ENCODE results near the gene MAPRE2. TPM values are rescaled to one million over a fixed set of nuclear protein-coding genes. Genes with fewer than 3 reads are reported as not detected.

The MAPRE2 gene
- total and polyA plus RNA-seq, 2 of the 13 experiments (the other 11 are each of a cell fraction or from before 2014, with no cell fraction given) = 34.5 to 67.9 TPM

- H3K9me3 ChIP-seq (ENCODE audit: low read length) = no peaks in the 10 kb centered on the region
- in situ Hi-C loops (cut with HindIII; ENCODE audit: extremely low pct_ligation_motif_present, low pct_unique_long_range_greater_than_20kb) = no loop called here
- POLR2A ChIA-PET = interaction anchor here (0.9 kb wide), 1 partner anchor 8 kb away, joined by 3 read pairs; the partner anchor contains the start of gene MAPRE2
Measured at GRCh38 chr18:35049111-35050027, 8.2 kb downstream of the MAPRE2 start.

More at GRCh38 chr18:35049111-35050027, 8.2 kb downstream of the MAPRE2 start:
- intact Hi-C loops (cut with micrococcal nuclease; ENCODE audit: unreplicated experiment) = loop anchor here (10.0 kb wide), 2 partner anchors 95 to 135 kb away; no protein-coding TSS in a partner anchor
- Histone ChIP-seq H3K79me2 (ENCODE audit: insufficient read depth, low read length) (peaks cover 83% of the 10 kb centered on the region), H3K4me3 (replicated peaks in 1 of 3; ENCODE audit: insufficient read depth in 1 of 3, low read depth in 2 of 3, low read length in 3 of 3) (no peak overlapping the region), H3K4me1 (ENCODE audit: insufficient read depth, low read length) (peaks cover 48% of the 10 kb centered on the region), H4K20me1 (ENCODE audit: insufficient read depth, low read length) (peaks cover 4% of the 10 kb centered on the region; the same call in 1 of the 2 replicates), H3K36me3 (replicated peaks in 1 of 2; ENCODE audit: control insufficient read depth in 1 of 2, insufficient read depth in 2 of 2, low read length in 2 of 2) (peaks cover 0 to 3% of the 10 kb centered on the region in 2 experiments; a peak in 1 of 5 replicates), H3K9ac (ENCODE audit: insufficient read depth, low read depth, low read length) (no peak overlapping the region), H2AFZ (ENCODE audit: low read length) (no peak overlapping the region), H3K27me3 (ENCODE audit: control insufficient read depth in 1 of 2, insufficient read depth in 2 of 2, low read length in 2 of 2) (no peaks in the 10 kb centered on the region), H3K4me2 (ENCODE audit: low read depth, low read length) (no peak overlapping the region), H3K27ac (ENCODE audit: extremely low read length, insufficient read depth, low read length) (no peak overlapping the region)
- FAIRE-seq = no peak
- TF ChIP-seq ZNF687 (CRISPR knock-in tag; IDR thresholded peaks at IDR 0.05) = no peak
- TF ChIP-seq SNRNP70 (IDR thresholded peaks at IDR 0.05; ENCODE audit: low read depth, low read length) = no peak
- WGBS (ENCODE audit: low lambda C conversion rate) = 81% methylated on average over 8 of the region's 8 CpGs
- DNase-seq (ENCODE audit: low spot score) = no peak
- CTCF ChIA-PET (ENCODE audit: low intra/inter-chr PET ratio, low total read pairs) = no interaction called here
- ATAC-seq = no peak
- no TSS peak for BruUV-seq (replicated peaks)

Measured in HepG2 (cell line).